ENCODE measurements around the gene DNER.
A peak's percentile ranks its signal among the peaks of the same experiment; 100 is the strongest.
"Not testable (repeated sequence)": the region's sequence is repeated elsewhere in the genome, so short reads cannot be mapped to it uniquely, and the experiment has no call there.

Gene DNER

GRCh38 chr2:229725716-229726574 is 11.6 kb upstream of the DNER start:
- Histone ChIP-seq H3K36me3 (ENCODE audit: control insufficient read depth, insufficient read depth, low read length) (no peaks in the 10 kb centered on the region), H3K27me3 (replicated peaks; ENCODE audit: control insufficient read depth, insufficient read depth, low read length) (no peaks in the 10 kb centered on the region; the same call in 1 of the 2 replicates), H3K4me3 (replicated peaks; ENCODE audit: low read depth, low read length) (no peak overlapping the region)
- no peak for DNase-seq (ENCODE audit: extremely low read depth, insufficient read length)
- no peak for TF ChIP-seq CTCF (IDR thresholded peaks at IDR 0.05; ENCODE audit: insufficient read depth, low read length, poor library complexity, severe bottlenecking)

GRCh38 chr2:229723192-229723591 is 8.8 kb upstream of the DNER start:
- not testable (repeated sequence) for DNase-seq (ENCODE audit: extremely low read depth, insufficient read length); H3K27me3 ChIP-seq (replicated peaks; ENCODE audit: control insufficient read depth, insufficient read depth, low read length); H3K36me3 ChIP-seq (ENCODE audit: control insufficient read depth, insufficient read depth, low read length); H3K4me3 ChIP-seq (replicated peaks; ENCODE audit: low read depth, low read length)

GRCh38 chr2:229719926-229720647 is 5.7 kb upstream of the DNER start:
- TF ChIP-seq CTCF (IDR thresholded peaks at IDR 0.05; ENCODE audit: insufficient read depth, low read length, poor library complexity, severe bottlenecking), result no peak

GRCh38 chr2:229718057-229718456 is 3.7 kb upstream of the DNER start:
- no peak for TF ChIP-seq CTCF (IDR thresholded peaks at IDR 0.05; ENCODE audit: insufficient read depth, low read length, poor library complexity, severe bottlenecking)
- peaks cover 2% of the 10 kb centered on the region for H3K27me3 ChIP-seq (replicated peaks; ENCODE audit: control insufficient read depth, insufficient read depth, low read length)
- no peak for DNase-seq (ENCODE audit: extremely low read depth, insufficient read length)
- H3K36me3 ChIP-seq (ENCODE audit: control insufficient read depth, insufficient read depth, low read length), result no peaks in the 10 kb centered on the region
- no peak overlapping the region for H3K4me3 ChIP-seq (replicated peaks; ENCODE audit: low read depth, low read length)

More at GRCh38 chr2:229719926-229720647, 5.7 kb upstream of the DNER start:
- H3K4me3 ChIP-seq (replicated peaks; ENCODE audit: low read depth, low read length), result no peak overlapping the region
- H3K27me3 ChIP-seq (replicated peaks; ENCODE audit: control insufficient read depth, insufficient read depth, low read length), result peaks cover 2% of the 10 kb centered on the region; the same call in 1 of the 2 replicates
- H3K36me3 ChIP-seq (ENCODE audit: control insufficient read depth, insufficient read depth, low read length), result no peaks in the 10 kb centered on the region
- DNase-seq (ENCODE audit: extremely low read depth, insufficient read length), result no peak

- H3K27me3 ChIP-seq (replicated peaks; ENCODE audit: control insufficient read depth, insufficient read depth, low read length), result peaks cover 2% of the 10 kb centered on the region
- peak; percentile 64 for TF ChIP-seq CTCF (IDR thresholded peaks at IDR 0.05; ENCODE audit: insufficient read depth, low read length, poor library complexity, severe bottlenecking)
- no peak for DNase-seq (ENCODE audit: extremely low read depth, insufficient read length)
- H3K36me3 ChIP-seq (ENCODE audit: control insufficient read depth, insufficient read depth, low read length), result no peaks in the 10 kb centered on the region
- no peak overlapping the region for H3K4me3 ChIP-seq (replicated peaks; ENCODE audit: low read depth, low read length)
Observed at GRCh38 chr2:229715895-229716507, 1.6 kb upstream of the DNER start.

Data from GM06990 (cell line).